Endothelial cell of umbilical vein (primary cell): ENCODE measurements around the gene BASP1. TPM values are rescaled to one million over a fixed set of nuclear protein-coding genes. Genes with fewer than 3 reads are reported as not detected.

ENCODE experiments used
- BruUV-seq: library from RNA; stranded (reverse); fragments of 400-500 nt; replicated peaks from 2 replicates; lab custom pipeline; 2021; lab: Mats Ljungman, UMichigan
- CTCF ChIA-PET: fragments of 300-600, 350-600 bp; sonication (Branson Sonifier 250); formaldehyde crosslinking; loops from one replicate; lab custom pipeline; 2021; ENCODE audit warnings: antibody characterized with exemption, inconsistent platforms; lab: Charles Lee
- POLR2A ChIA-PET: fragments of 300-600, 350-600 bp; sonication (Branson Sonifier 250); formaldehyde crosslinking; loops from one replicate; lab custom pipeline; 2021; ENCODE audit warnings: antibody characterized with exemption, inconsistent platforms; lab: Charles Lee
- DNase-seq: peaks from one replicate; pipeline ENCODE4 v3.0.0-alpha.2; 2011; ENCODE audit warnings: low read depth, low spot score
- FAIRE-seq: peaks from 2 replicates; lab custom pipeline; 2011; peaks lifted over from hg19 to GRCh38; lab: Jason Lieb, UNC
- H2AFZ ChIP-seq: 2 replicates; pipeline ENCODE4 v1.6.0; 2012; ENCODE audit warnings: low read depth, low read length, control low read depth, inconsistent platforms
- H3K27ac ChIP-seq: 2 replicates; pipeline ENCODE4 v1.5.1; 2011; ENCODE audit warnings: low read depth, mild to moderate bottlenecking, control low read depth, low read length, moderate library complexity; ENCODE audit not compliant: insufficient read depth
- H3K27me3 ChIP-seq, 2 experiments: 2 replicates each; pipeline versions ENCODE4 v1.6.0 to v1.6.1; 2011; ENCODE audit warnings: low read length in 2 of 2, mixed read lengths in 1 of 2; ENCODE audit not compliant: control insufficient read depth in 2 of 2, insufficient read depth in 2 of 2
- H3K36me3 ChIP-seq, 2 experiments: 2 replicates in 1 of 2; 3 replicates in 1 of 2; pipeline ENCODE4 v1.5.1; 2011; ENCODE audit warnings: low read length in 2 of 2, mild to moderate bottlenecking in 1 of 2, moderate library complexity in 1 of 2; ENCODE audit not compliant: control insufficient read depth in 2 of 2, insufficient read depth in 2 of 2; ENCODE audit errors: extremely low read depth in 1 of 2
- H3K4me1 ChIP-seq: 3 replicates; pipeline ENCODE4 v1.5.1; 2011; ENCODE audit warnings: mild to moderate bottlenecking, low read length; ENCODE audit not compliant: control insufficient read depth, insufficient read depth; ENCODE audit errors: extremely low read depth
- H3K4me2 ChIP-seq: 2 replicates; pipeline ENCODE4 v1.6.1; 2011; ENCODE audit warnings: low read length, control low read depth, mixed read lengths; ENCODE audit not compliant: insufficient read depth
- H3K4me3 ChIP-seq, 3 experiments: fragments of 200-600 bp in 1 of 3; sonication (generic), shearing (Covaris generic) in 1 of 3; replicated peaks in 1 of 3; 2 replicates each; pipeline ENCODE4 v1.5.1; 2011 to 2016; ENCODE audit warnings: control low read depth in 3 of 3, low read length in 3 of 3, mild to moderate bottlenecking in 2 of 3, inconsistent platforms in 1 of 3, low read depth in 1 of 3, moderate library complexity in 1 of 3; ENCODE audit not compliant: insufficient read depth in 1 of 3
- H3K79me2 ChIP-seq: 2 replicates; pipeline ENCODE4 v1.6.0; 2012; ENCODE audit warnings: low read length, inconsistent platforms; ENCODE audit not compliant: control insufficient read depth, insufficient read depth
- H3K9ac ChIP-seq: replicated peaks from 2 replicates; pipeline ENCODE3; 2011; ENCODE audit warnings: low read length, control low read depth; ENCODE audit not compliant: insufficient read depth; ENCODE audit errors: extremely low read depth
- H3K9me1 ChIP-seq: replicated peaks from 3 replicates; pipeline ENCODE4 v1.6.0; 2011; ENCODE audit warnings: mild to moderate bottlenecking, low read length; ENCODE audit not compliant: control insufficient read depth, insufficient read depth; ENCODE audit errors: extremely low read depth
- H3K9me3 ChIP-seq: replicated peaks from 2 replicates; pipeline ENCODE4 v1.5.1; 2012; ENCODE audit warnings: low read length, inconsistent platforms; ENCODE audit not compliant: control insufficient read depth, insufficient read depth
- H4K20me1 ChIP-seq: replicated peaks from 2 replicates; pipeline ENCODE3; 2011; ENCODE audit warnings: mild to moderate bottlenecking, low read length; ENCODE audit not compliant: control insufficient read depth, insufficient read depth; ENCODE audit errors: extremely low read depth
- CTCF ChIP-seq, 2 donors: IDR thresholded peaks; 1 replicate in 1 of 2; 2 replicates in 1 of 2; pipeline ENCODE4 v1.5.1; 2011; ENCODE audit warnings: low read length in 2 of 2, mild to moderate bottlenecking in 2 of 2, moderate library complexity in 2 of 2, control low read depth in 1 of 2, inconsistent platforms in 1 of 2, low read depth in 1 of 2; ENCODE audit not compliant: insufficient read depth in 1 of 2; ENCODE audit errors: extremely low read depth in 1 of 2
- EZH2 ChIP-seq: IDR thresholded peaks from 2 replicates; pipeline ENCODE4 v1.6.1; 2012; ENCODE audit warnings: borderline replicate concordance, low read depth, mild to moderate bottlenecking, moderate library complexity, low read length, inconsistent platforms; ENCODE audit not compliant: severe bottlenecking
- FOS ChIP-seq: IDR thresholded peaks from 2 replicates; pipeline ENCODE4 v1.6.1; 2011; ENCODE audit warnings: mild to moderate bottlenecking, low read length, moderate library complexity, borderline replicate concordance; ENCODE audit not compliant: insufficient read depth
- GATA2 ChIP-seq: IDR thresholded peaks from 2 replicates; pipeline ENCODE4 v1.7.0; 2011; ENCODE audit warnings: low read depth, mild to moderate bottlenecking, moderate library complexity, mixed read lengths, low read length; ENCODE audit not compliant: insufficient read length, insufficient read depth
- JUN ChIP-seq: IDR thresholded peaks from 2 replicates; pipeline ENCODE4 v1.6.1; 2011; ENCODE audit warnings: borderline replicate concordance, low read depth; ENCODE audit not compliant: insufficient read length, insufficient read depth
- MYC ChIP-seq: IDR thresholded peaks from one replicate; pipeline ENCODE4 v1.6.1; 2011; ENCODE audit warnings: mild to moderate bottlenecking, low read depth, low read length
- POLR2A ChIP-seq: IDR thresholded peaks from 2 replicates; pipeline ENCODE4 v1.6.1; 2012; ENCODE audit warnings: low read depth, mild to moderate bottlenecking, control low read depth, low read length
- POLR2AphosphoS5 ChIP-seq: IDR thresholded peaks from 2 replicates; pipeline ENCODE4 v1.6.1; 2012; ENCODE audit warnings: low read depth, mild to moderate bottlenecking, control low read depth, low read length, moderate library complexity; ENCODE audit not compliant: insufficient read depth
- dilution Hi-C: fragments of 300-500 bp; cut with MboI; formaldehyde crosslinking; loops from one replicate; pipeline ENCODE4 v1.15.0; 2019; ENCODE audit warnings: low sequenced_read_pairs; ENCODE audit not compliant: extremely low pct_ligation_motif_present
- intact Hi-C: fragments of 100-400 bp; cut with micrococcal nuclease; formaldehyde crosslinking; loops from one replicate; pipeline ENCODE4 v1.10.0; 2022
- polyA plus RNA-seq, 4 experiments: library from polyadenylated mRNA; depleted of rRNA in 3 of 4; stranded (reverse) in 3 of 4; unstranded in 1 of 4; fragments of >200 nt; gene quantifications; 2 replicates each; pipeline versions ENCODE4 v1.2.1 to v1.2.3, GENCODE V29; 2011 to 2012; ENCODE audit warnings: missing spikeins in 1 of 4
- total RNA-seq: library from RNA; stranded (reverse); gene quantifications from 2 replicates; pipeline ENCODE4 v1.2.3, GENCODE V29; 2021
- TF ChIP-seq, protein P1 (sequence below): IDR thresholded peaks from 2 replicates; pipeline ENCODE4 v1.6.1; 2011; ENCODE audit not compliant: insufficient read depth, insufficient read length

The BASP1 gene
- total and polyA plus RNA-seq, 2 donors (not counting 3 experiments of a cell fraction or from before 2014, with no cell fraction given), result 69.4 to 79.3 TPM

DNA sequence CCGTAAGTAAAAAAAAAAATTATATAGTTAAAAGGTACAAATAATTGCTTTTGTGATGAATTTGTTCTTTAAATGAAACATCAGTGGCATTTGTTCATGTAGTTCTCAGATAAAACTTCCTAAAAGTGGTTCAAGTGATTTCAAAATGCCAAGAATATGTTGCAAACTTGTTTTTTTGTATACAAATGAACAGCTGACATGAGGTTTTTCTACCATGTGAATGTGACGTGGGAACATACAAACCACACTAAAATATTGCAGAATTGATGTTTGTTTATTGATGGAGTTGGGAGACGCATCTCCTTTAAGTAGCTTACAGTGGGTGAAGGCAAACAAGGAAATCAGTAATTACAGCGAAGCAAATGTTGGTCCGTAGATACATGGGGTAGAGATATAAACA, 16.9 kb downstream of the BASP1 start:
- no peaks in the 10 kb centered on the region for H3K9me1 ChIP-seq
- H3K4me2 ChIP-seq, result no peak overlapping the region
- peaks cover 0 to under 1% of the 10 kb centered on the region in 2 experiments for H3K36me3 ChIP-seq
- no TSS peak for BruUV-seq
- peaks cover 77% of the 10 kb centered on the region for H3K79me2 ChIP-seq
- H3K4me3 ChIP-seq, result no peak overlapping the region
- no peaks in the 10 kb centered on the region for H3K27me3 ChIP-seq
- FAIRE-seq (no peak), DNase-seq (no peak)
- intact Hi-C loops, result no loop called here
- H2AFZ ChIP-seq, result no peak overlapping the region
- TF ChIP-seq POLR2A, result no peak
- no peak for TF ChIP-seq POLR2AphosphoS5
- TF ChIP-seq GATA2, result no peak
- no peak for TF ChIP-seq FOS
- no peak for TF ChIP-seq JUN
- TF ChIP-seq MYC, result no peak
- TF ChIP-seq CTCF (IDR thresholded peaks at IDR 0.05; ENCODE audit: extremely low read depth in 1 of 2, insufficient read depth in 1 of 2, low read depth in 1 of 2, low read length in 2 of 2), result no peak
- no peak for TF ChIP-seq EZH2
- TF ChIP-seq, protein P1, sequence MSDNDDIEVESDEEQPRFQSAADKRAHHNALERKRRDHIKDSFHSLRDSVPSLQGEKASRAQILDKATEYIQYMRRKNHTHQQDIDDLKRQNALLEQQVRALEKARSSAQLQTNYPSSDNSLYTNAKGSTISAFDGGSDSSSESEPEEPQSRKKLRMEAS, result no peak
- dilution Hi-C loops, result no loop called here
- no peak overlapping the region for H3K9ac ChIP-seq
- no peaks in the 10 kb centered on the region for H3K9me3 ChIP-seq
- no peak overlapping the region for H3K27ac ChIP-seq
- CTCF ChIA-PET, result interaction anchor here (3.3 kb wide), 1 partner anchor 18 kb away, joined by 16 read pairs; no protein-coding TSS in a partner anchor
- H3K4me1 ChIP-seq, result peaks cover 31% of the 10 kb centered on the region
- no peaks in the 10 kb centered on the region for H4K20me1 ChIP-seq
- POLR2A ChIA-PET, result no interaction called here
